ENCODE measurements around the gene CPXM2.
A peak's percentile ranks its signal among the peaks of the same experiment; 100 is the strongest.

Gene CPXM2

GRCh38 chr10:123891144-123892071 lies at the start of gene CPXM2:
Gene CPXM2 (minus strand): TSS chr10:123891807. CDS start chr10:123891659, 148 bp downstream.
- TF ChIP-seq, protein P1, sequence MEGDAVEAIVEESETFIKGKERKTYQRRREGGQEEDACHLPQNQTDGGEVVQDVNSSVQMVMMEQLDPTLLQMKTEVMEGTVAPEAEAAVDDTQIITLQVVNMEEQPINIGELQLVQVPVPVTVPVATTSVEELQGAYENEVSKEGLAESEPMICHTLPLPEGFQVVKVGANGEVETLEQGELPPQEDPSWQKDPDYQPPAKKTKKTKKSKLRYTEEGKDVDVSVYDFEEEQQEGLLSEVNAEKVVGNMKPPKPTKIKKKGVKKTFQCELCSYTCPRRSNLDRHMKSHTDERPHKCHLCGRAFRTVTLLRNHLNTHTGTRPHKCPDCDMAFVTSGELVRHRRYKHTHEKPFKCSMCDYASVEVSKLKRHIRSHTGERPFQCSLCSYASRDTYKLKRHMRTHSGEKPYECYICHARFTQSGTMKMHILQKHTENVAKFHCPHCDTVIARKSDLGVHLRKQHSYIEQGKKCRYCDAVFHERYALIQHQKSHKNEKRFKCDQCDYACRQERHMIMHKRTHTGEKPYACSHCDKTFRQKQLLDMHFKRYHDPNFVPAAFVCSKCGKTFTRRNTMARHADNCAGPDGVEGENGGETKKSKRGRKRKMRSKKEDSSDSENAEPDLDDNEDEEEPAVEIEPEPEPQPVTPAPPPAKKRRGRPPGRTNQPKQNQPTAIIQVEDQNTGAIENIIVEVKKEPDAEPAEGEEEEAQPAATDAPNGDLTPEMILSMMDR (IDR thresholded peaks at IDR 0.05; ENCODE audit: control insufficient read depth, insufficient read depth, low read depth, low read length, missing control alignments), result no peak
- peak within 1 kb of the TSS; percentile 62 for H3K4me3 ChIP-seq (ENCODE audit: control insufficient read depth, low read depth, low read length)
- DNase-seq (ENCODE audit: low read depth), result no peak

- DNase-seq (ENCODE audit: low read depth), result no peak
- TF ChIP-seq, protein P1 (IDR thresholded peaks at IDR 0.05; ENCODE audit: control insufficient read depth, insufficient read depth, low read depth, low read length, missing control alignments), result no peak
- no peak overlapping the region for H3K4me3 ChIP-seq (ENCODE audit: control insufficient read depth, low read depth, low read length)
Measured at GRCh38 chr10:123939591-123939990, 48.0 kb upstream of the CPXM2 start.

GRCh38 chr10:123938890-123939289 lies 47.3 kb upstream of the CPXM2 start:
- no peak overlapping the region for H3K4me3 ChIP-seq (ENCODE audit: control insufficient read depth, low read depth, low read length)
- no peak for DNase-seq (ENCODE audit: low read depth)
- TF ChIP-seq, protein P1 (IDR thresholded peaks at IDR 0.05; ENCODE audit: control insufficient read depth, insufficient read depth, low read depth, low read length, missing control alignments), result no peak

GRCh38 chr10:123936426-123936825 lies 44.8 kb upstream of the CPXM2 start:
- DNase-seq (ENCODE audit: low read depth), result no peak
- H3K4me3 ChIP-seq (ENCODE audit: control insufficient read depth, low read depth, low read length), result no peak overlapping the region
- TF ChIP-seq, protein P1 (IDR thresholded peaks at IDR 0.05; ENCODE audit: control insufficient read depth, insufficient read depth, low read depth, low read length, missing control alignments), result no peak

- no peak for DNase-seq (ENCODE audit: low read depth)
- H3K4me3 ChIP-seq (ENCODE audit: control insufficient read depth, low read depth, low read length), result no peak overlapping the region
- TF ChIP-seq, protein P1 (IDR thresholded peaks at IDR 0.05; ENCODE audit: control insufficient read depth, insufficient read depth, low read depth, low read length, missing control alignments), result no peak
Measured at GRCh38 chr10:123935680-123936079, 44.1 kb upstream of the CPXM2 start.

DNA sequence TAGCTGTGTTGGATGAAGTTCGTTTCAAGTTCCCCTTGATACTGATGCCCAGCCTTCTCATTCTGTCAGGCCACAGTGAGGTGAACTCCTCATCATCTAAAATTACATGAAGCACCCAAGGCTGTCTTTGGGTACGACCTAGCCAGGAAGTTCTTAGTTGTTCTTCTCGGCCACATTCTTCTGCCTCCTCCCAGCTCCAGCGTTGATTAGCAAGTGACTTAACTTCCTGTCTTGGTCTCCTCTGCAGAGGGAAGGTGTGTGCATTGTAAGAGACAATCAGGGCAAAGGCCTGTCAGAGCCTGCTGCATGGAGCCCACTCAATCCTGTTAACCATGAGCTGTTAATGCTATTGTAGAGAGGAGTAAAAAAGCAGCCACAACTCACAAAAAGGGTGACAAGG lies 43.2 kb upstream of the CPXM2 start:
- H3K4me3 ChIP-seq (ENCODE audit: control insufficient read depth, low read depth, low read length), result no peak overlapping the region
- TF ChIP-seq, protein P1 (IDR thresholded peaks at IDR 0.05; ENCODE audit: control insufficient read depth, insufficient read depth, low read depth, low read length, missing control alignments), result no peak
- DNase-seq (ENCODE audit: low read depth), result no peak

Measured in AG09309 (cell line).